Gastroesophageal sphincter (tissue), 3 donors: Measurements from ENCODE around the gene FBF1.

Experiments
- POLR2A ChIP-seq, 2 donors: fragments of 450-650 bp; IDR thresholded peaks; one replicate each; pipeline ENCODE4 v1.6.1; 2017; ENCODE audit warnings: antibody characterized with exemption in 2 of 2, mild to moderate bottlenecking in 2 of 2, moderate library complexity in 1 of 2
- TF ChIP-seq, protein P1 (sequence below), 4 experiments: fragments of 200-600 bp in 2 of 4; fragments of 450-650 bp in 2 of 4; sonication (generic) in 1 of 4; IDR thresholded peaks; one replicate each; pipeline ENCODE4 v1.5.1; 2017 to 2019; ENCODE audit warnings: antibody characterized with exemption in 4 of 4, mild to moderate bottlenecking in 2 of 4, moderate library complexity in 2 of 4

DNA sequence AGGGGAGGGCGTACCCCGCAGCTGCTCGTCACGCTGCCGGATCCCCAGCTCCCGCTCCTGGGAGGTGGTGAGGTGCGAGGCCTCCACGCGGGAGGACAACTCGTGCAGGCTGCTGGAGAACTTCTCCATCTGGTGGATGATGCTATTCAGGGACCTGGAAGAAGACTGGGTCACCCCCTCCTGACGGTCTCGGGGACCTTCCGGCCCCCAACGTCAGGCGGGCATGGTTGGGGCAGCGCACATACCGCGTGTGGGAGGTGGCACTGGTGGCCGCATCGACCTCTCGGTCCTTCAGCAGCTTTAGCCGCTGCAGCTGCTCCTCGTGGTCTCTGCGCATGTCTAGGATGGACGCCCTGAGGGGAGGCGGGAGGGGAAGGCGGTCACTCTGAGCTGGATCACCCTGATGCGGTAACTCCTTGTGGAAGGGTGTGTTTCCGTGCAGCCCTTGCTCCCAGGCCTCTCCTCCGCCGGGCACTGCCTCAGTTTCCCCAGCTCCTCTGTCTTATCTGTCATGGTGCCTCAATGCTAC, 22.9 kb downstream of the FBF1 start:
- TF ChIP-seq, protein P1, sequence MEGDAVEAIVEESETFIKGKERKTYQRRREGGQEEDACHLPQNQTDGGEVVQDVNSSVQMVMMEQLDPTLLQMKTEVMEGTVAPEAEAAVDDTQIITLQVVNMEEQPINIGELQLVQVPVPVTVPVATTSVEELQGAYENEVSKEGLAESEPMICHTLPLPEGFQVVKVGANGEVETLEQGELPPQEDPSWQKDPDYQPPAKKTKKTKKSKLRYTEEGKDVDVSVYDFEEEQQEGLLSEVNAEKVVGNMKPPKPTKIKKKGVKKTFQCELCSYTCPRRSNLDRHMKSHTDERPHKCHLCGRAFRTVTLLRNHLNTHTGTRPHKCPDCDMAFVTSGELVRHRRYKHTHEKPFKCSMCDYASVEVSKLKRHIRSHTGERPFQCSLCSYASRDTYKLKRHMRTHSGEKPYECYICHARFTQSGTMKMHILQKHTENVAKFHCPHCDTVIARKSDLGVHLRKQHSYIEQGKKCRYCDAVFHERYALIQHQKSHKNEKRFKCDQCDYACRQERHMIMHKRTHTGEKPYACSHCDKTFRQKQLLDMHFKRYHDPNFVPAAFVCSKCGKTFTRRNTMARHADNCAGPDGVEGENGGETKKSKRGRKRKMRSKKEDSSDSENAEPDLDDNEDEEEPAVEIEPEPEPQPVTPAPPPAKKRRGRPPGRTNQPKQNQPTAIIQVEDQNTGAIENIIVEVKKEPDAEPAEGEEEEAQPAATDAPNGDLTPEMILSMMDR (IDR thresholded peaks at IDR 0.05), result no peak
- no peak for TF ChIP-seq POLR2A (IDR thresholded peaks at IDR 0.05)
